ENCODE data around the gene DDHD1. TPM values are rescaled to one million over a fixed set of nuclear protein-coding genes. Genes with fewer than 3 reads are reported as not detected.

DDHD1 gene
- total RNA-seq, 1 experiment from 2014 or later = 10.6 TPM

GRCh38 chr14:53156238-53156637 is 3.1 kb upstream of the DDHD1 start:
- ATAC-seq (no peak), DNase-seq (no peak)
- H3K27ac ChIP-seq (ENCODE audit: low read length) = no peak overlapping the region
- ChIA-PET CTCF (interaction anchor here (0.9 kb wide), 1 partner anchor 139 kb away, joined by 4 read pairs; no protein-coding TSS in a partner anchor), POLR2A (ENCODE audit: unreplicated experiment) (no interaction called here)
- no peak for TF ChIP-seq EZH2 (IDR thresholded peaks at IDR 0.05; ENCODE audit: low read length, unreplicated experiment)
- TF ChIP-seq CTCF (conservative IDR thresholded peaks at IDR 0.05; ENCODE audit: low read depth, low read length) = no peak
- 0 out of 2 replicates have a peak, but pooled peaks cover 4% of the 10 kb centered on the region for H4K20me1 ChIP-seq (ENCODE audit: low read length)
- no peaks in the 10 kb centered on the region for H3F3A ChIP-seq (ENCODE audit: low read length, unreplicated experiment)
- BruUV-seq (replicated peaks) = no TSS peak
- no peak overlapping the region for H3K4me2 ChIP-seq (ENCODE audit: low read length)
- H3K79me2 ChIP-seq (ENCODE audit: low read length) = peaks cover 13% of the 10 kb centered on the region
- no peaks in the 10 kb centered on the region for H3K9me3 ChIP-seq (ENCODE audit: low read length)
- no peak overlapping the region for H3K4me3 ChIP-seq (ENCODE audit: low read length)
- intact Hi-C loops (cut with micrococcal nuclease) = loop anchor here (10.0 kb wide), 1 partner anchor 191 kb away; no protein-coding TSS in a partner anchor
- no peaks in the 10 kb centered on the region for H3K36me3 ChIP-seq (ENCODE audit: low read depth, low read length)
- H3K4me1 ChIP-seq (ENCODE audit: insufficient read depth, low read length) = 0 out of 2 replicates have a peak, but pooled peaks cover 1% of the 10 kb centered on the region
- no peaks in the 10 kb centered on the region for H3K9me2 ChIP-seq (replicated peaks; ENCODE audit: low read length)
- no peak overlapping the region for H2AFZ ChIP-seq (ENCODE audit: low read length)
- H3K27me3 ChIP-seq (ENCODE audit: low read length) = no peaks in the 10 kb centered on the region
- no peak overlapping the region for H3K9ac ChIP-seq (ENCODE audit: low read length)

DNA sequence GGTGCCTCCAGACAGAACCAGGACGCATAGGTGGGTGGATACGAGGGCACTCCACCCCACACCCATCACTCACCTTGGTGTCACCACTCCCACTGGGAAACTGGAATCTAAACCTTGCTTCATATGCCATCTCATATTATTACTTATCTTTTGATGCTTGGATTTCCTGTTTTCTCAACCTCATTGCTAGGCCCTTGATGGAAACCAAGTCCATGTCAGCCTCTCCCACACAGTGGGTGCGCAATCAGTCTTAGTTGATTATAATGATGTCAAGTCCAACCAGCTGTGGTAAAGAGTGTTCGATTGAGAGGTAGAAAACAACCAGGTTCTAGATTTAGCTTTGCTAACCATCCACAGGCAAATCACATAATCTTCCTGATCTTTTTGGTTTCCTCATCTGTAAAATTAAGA is 584 bp upstream of the DDHD1 start:
- Histone ChIP-seq H3K27me3 (ENCODE audit: low read length) (no peaks in the 10 kb centered on the region), H3K4me1 (ENCODE audit: insufficient read depth, low read length) (peaks cover 17% of the 10 kb centered on the region), H3K27ac (ENCODE audit: low read length) (no peak overlapping the region), H3K4me3 (ENCODE audit: low read length) (peak overlapping the region; percentile 97), H3K36me3 (ENCODE audit: low read depth, low read length) (no peaks in the 10 kb centered on the region), H3K9ac (ENCODE audit: low read length) (peak overlapping the region; percentile 67), H3F3A (ENCODE audit: low read length, unreplicated experiment) (no peaks in the 10 kb centered on the region), H3K9me3 (ENCODE audit: low read length) (no peaks in the 10 kb centered on the region), H3K9me2 (replicated peaks; ENCODE audit: low read length) (no peaks in the 10 kb centered on the region), H2AFZ (ENCODE audit: low read length) (peak overlapping the region; percentile 95), H4K20me1 (ENCODE audit: low read length) (0 out of 2 replicates have a peak, but pooled peaks cover 11% of the 10 kb centered on the region), H3K4me2 (ENCODE audit: low read length) (peak overlapping the region; percentile 83), H3K79me2 (ENCODE audit: low read length) (peaks cover 39% of the 10 kb centered on the region)
- DNase-seq (no peak), ATAC-seq (no peak)
- TF ChIP-seq EZH2phosphoT487 (IDR thresholded peaks at IDR 0.05; ENCODE audit: borderline replicate concordance, low read length) (no peak), EZH2 (IDR thresholded peaks at IDR 0.05; ENCODE audit: low read length, unreplicated experiment) (no peak), CTCF (conservative IDR thresholded peaks at IDR 0.05; ENCODE audit: low read depth, low read length) (no peak)
- POLR2A ChIA-PET (ENCODE audit: unreplicated experiment) = interaction anchor here (0.6 kb wide), 1 partner anchor 1874 kb away, joined by 3 read pairs; the partner anchor contains the start of gene SOCS4
- BruUV-seq (replicated peaks) = TSS peak; percentile 68
- intact Hi-C loops (cut with micrococcal nuclease) = loop anchor here (2.0 to 10.0 kb wide), 5 partner anchors 37 to 331 kb away; no protein-coding TSS in a partner anchor
- CTCF ChIA-PET = interaction anchor here (1.4 kb wide), 1 partner anchor 64 kb away, joined by 5 read pairs; no protein-coding TSS in a partner anchor
